ENCODE data around the gene STK4.

Gene STK4

DNA sequence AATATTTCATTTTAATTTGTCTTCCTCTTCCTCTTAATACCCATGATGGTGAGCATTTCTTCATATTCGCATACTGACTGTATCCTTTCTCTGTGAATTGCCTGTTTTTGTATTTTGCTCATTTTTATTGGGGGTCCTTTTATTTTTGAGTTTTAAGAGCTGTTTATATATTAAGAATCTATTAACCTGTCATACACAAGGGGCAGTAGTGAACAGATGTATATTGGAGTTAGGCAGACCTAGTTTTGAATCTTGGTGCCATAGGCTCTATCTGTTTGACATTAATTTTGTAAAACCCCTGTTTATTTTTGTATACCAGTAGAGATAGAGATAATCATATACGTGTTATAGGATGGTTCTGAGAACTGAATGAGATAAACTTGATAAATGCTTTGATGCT lies 151.7 kb downstream of the STK4 start:
- TF ChIP-seq, protein P1, sequence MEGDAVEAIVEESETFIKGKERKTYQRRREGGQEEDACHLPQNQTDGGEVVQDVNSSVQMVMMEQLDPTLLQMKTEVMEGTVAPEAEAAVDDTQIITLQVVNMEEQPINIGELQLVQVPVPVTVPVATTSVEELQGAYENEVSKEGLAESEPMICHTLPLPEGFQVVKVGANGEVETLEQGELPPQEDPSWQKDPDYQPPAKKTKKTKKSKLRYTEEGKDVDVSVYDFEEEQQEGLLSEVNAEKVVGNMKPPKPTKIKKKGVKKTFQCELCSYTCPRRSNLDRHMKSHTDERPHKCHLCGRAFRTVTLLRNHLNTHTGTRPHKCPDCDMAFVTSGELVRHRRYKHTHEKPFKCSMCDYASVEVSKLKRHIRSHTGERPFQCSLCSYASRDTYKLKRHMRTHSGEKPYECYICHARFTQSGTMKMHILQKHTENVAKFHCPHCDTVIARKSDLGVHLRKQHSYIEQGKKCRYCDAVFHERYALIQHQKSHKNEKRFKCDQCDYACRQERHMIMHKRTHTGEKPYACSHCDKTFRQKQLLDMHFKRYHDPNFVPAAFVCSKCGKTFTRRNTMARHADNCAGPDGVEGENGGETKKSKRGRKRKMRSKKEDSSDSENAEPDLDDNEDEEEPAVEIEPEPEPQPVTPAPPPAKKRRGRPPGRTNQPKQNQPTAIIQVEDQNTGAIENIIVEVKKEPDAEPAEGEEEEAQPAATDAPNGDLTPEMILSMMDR (IDR thresholded peaks at IDR 0.05; ENCODE audit: extremely low read depth, insufficient read depth, missing control alignments): no peak
- no peak for DNase-seq (ENCODE audit: low spot score)
- in situ Hi-C loops (cut with MboI; ENCODE audit: low pct_unique_long_range_greater_than_20kb, low sequenced_read_pairs, unreplicated experiment): no loop called here

DNA sequence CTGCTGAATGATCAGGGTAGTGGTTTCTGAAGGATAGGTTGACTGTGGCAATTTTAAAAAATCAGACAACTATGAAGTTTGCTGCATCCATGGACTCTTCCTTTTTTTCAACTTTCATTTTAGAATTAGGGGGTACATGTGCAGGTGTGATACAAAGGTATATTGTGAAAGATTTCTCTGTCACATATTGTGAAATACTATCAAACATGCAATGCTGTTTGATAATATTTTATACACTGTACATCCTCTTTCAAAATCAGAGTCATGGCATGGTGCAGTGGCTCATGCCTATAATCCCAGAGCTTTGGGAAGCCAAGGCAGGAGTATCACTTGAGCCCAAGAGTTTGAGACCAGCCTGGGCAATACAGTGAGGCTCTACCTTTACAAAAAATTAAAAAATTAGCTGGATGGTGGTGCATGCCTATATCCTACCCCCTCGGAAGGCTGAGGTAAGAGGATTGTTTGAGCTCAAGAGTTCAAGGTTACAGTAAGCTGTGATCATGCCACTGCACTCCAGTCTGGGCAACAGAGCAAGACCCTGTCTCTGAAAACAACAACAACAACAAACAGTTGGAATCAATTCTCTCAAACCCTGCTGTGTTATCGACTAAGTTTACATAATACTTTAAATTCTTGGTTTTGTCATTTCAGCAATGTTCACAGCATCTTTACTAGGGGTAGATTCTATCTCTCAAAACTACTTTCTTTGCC lies 153.4 kb downstream of the STK4 start:
- TF ChIP-seq, protein P1 (IDR thresholded peaks at IDR 0.05; ENCODE audit: extremely low read depth, insufficient read depth, missing control alignments): no peak
- no peak for DNase-seq (ENCODE audit: low spot score)
- in situ Hi-C loops (cut with MboI; ENCODE audit: low pct_unique_long_range_greater_than_20kb, low sequenced_read_pairs, unreplicated experiment): no loop called here

DNA sequence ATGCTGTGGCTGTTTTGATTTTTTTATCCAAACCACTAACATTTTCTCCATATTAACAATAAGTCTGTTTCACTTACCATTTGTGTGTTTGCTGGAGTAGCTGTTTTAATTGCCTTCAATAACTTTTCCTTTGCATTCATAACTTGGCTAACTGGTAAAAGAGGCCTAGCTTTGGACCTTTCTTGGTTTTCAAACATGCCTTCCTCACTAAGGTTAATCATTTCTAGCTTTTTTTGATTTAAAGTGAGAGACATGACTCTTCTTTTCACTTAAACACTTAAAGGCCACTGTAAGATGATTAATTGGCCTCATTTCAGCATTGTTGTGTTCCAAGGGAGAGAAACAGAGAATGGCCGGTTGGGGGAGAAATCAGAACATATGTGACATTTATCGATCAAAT lies 155.1 kb downstream of the STK4 start:
- DNase-seq (ENCODE audit: low spot score): no peak
- TF ChIP-seq, protein P1 (IDR thresholded peaks at IDR 0.05; ENCODE audit: extremely low read depth, insufficient read depth, missing control alignments): no peak
- in situ Hi-C loops (cut with MboI; ENCODE audit: low pct_unique_long_range_greater_than_20kb, low sequenced_read_pairs, unreplicated experiment): no loop called here

DNA sequence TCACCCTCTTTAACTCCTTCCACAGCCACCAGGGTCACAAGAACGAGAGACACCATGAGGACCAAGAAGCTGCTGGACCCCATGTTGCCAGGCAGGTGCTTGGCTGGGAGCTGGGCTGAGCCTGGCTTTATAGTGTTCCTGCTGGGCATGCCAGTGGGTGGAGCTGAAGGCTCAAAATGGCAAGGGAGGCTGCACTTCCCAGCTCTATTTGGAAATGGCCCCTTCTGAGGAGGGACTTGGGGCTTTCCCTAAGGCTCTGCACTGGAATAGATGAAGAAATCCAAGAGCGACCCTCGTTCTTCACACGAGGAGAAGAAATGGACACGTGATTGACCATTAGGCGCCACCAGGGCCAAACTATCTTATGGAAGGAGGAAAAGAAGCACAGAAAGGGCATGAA lies 158.1 kb downstream of the STK4 start, which contains the start of gene WFDC12:
TSS of gene WFDC12 (minus strand) at position 101 of the 400 bp plus-strand sequence. CDS start at position 83, 18 bp downstream.
- in situ Hi-C loops (cut with MboI; ENCODE audit: low pct_unique_long_range_greater_than_20kb, low sequenced_read_pairs, unreplicated experiment): no loop called here
- no peak for DNase-seq (ENCODE audit: low spot score)
- TF ChIP-seq, protein P1 (IDR thresholded peaks at IDR 0.05; ENCODE audit: extremely low read depth, insufficient read depth, missing control alignments): no peak

DNA sequence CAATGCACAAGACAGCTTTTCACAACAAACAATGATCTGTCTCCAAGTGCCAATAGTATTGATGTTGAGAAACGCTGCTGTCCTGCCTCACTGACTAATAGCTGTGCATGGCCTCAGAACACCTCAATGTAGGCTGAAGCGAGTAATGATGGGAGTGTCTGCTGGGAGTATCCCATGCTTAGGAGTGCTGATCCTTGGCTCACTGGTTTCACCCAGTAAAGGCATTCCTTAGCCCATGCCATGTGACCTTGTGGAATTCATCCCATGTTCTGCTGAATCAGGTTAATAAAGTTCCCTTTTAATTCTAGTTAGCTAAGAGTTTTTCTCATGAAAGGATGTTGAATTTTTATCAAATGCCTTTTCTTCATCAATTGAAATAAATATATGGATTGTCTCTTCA lies 161.8 kb downstream of the STK4 start:
- in situ Hi-C loops (cut with MboI; ENCODE audit: low pct_unique_long_range_greater_than_20kb, low sequenced_read_pairs, unreplicated experiment): no loop called here
- TF ChIP-seq, protein P1 (IDR thresholded peaks at IDR 0.05; ENCODE audit: extremely low read depth, insufficient read depth, missing control alignments): no peak
- no peak for DNase-seq (ENCODE audit: low spot score)

Measured in GM13977 (cell line).